ENCODE measurements around the gene H6PD. TPM values are rescaled to one million over a fixed set of nuclear protein-coding genes. Genes with fewer than 3 reads are reported as not detected.

The H6PD gene
- total RNA-seq, 2 donors from 2014 or later = 9.3 to 12.8 TPM

- no peaks in the 10 kb centered on the region for H3K9me3 Mint-ChIP-seq
- H3K27me3 Mint-ChIP-seq = no peaks in the 10 kb centered on the region
- H3K27ac Mint-ChIP-seq = no peak overlapping the region
- no peak overlapping the region for H3K4me3 Mint-ChIP-seq
- no peaks in the 10 kb centered on the region for H3K36me3 Mint-ChIP-seq (ENCODE audit: low read depth)
- H3K4me1 Mint-ChIP-seq = peaks cover 28% of the 10 kb centered on the region
- ATAC-seq (replicated peaks) = no peak
These were observed 7.9 kb downstream of the H6PD start for GRCh38 chr1:9242338-9242969.

- Mint-ChIP-seq H3K4me3 (no peak overlapping the region), H3K27me3 (no peaks in the 10 kb centered on the region), H3K36me3 (ENCODE audit: low read depth) (no peaks in the 10 kb centered on the region), H3K9me3 (no peaks in the 10 kb centered on the region), H3K27ac (no peak overlapping the region), H3K4me1 (peaks cover 29% of the 10 kb centered on the region)
- no peak for ATAC-seq (replicated peaks)
These were observed 8.6 kb downstream of the H6PD start for GRCh38 chr1:9243066-9243739.

GRCh38 chr1:9244501-9245229 lies 10.1 kb downstream of the H6PD start:
- Mint-ChIP-seq H3K4me3 (no peak overlapping the region), H3K36me3 (ENCODE audit: low read depth) (no peaks in the 10 kb centered on the region), H3K27ac (peak overlapping the region; percentile 45), H3K4me1 (peaks cover 25% of the 10 kb centered on the region), H3K9me3 (no peaks in the 10 kb centered on the region), H3K27me3 (no peaks in the 10 kb centered on the region)
- no peak for ATAC-seq (replicated peaks)

GRCh38 chr1:9245230-9245619 lies 10.7 kb downstream of the H6PD start:
- H3K4me1 Mint-ChIP-seq = peaks cover 20% of the 10 kb centered on the region
- no peaks in the 10 kb centered on the region for H3K27me3 Mint-ChIP-seq
- no peaks in the 10 kb centered on the region for H3K9me3 Mint-ChIP-seq
- H3K27ac Mint-ChIP-seq = peak overlapping the region; percentile 45
- no peak overlapping the region for H3K4me3 Mint-ChIP-seq
- ATAC-seq (replicated peaks) = no peak
- H3K36me3 Mint-ChIP-seq (ENCODE audit: low read depth) = no peaks in the 10 kb centered on the region

- no peak overlapping the region for H3K27ac Mint-ChIP-seq
- no peak overlapping the region for H3K4me3 Mint-ChIP-seq
- no peaks in the 10 kb centered on the region for H3K27me3 Mint-ChIP-seq
- ATAC-seq (replicated peaks) = no peak
- H3K4me1 Mint-ChIP-seq = peaks cover 16% of the 10 kb centered on the region
- H3K36me3 Mint-ChIP-seq (ENCODE audit: low read depth) = no peaks in the 10 kb centered on the region
- no peaks in the 10 kb centered on the region for H3K9me3 Mint-ChIP-seq
These were observed 11.1 kb downstream of the H6PD start for GRCh38 chr1:9245661-9246060.

- no peaks in the 10 kb centered on the region for H3K27me3 Mint-ChIP-seq
- ATAC-seq (replicated peaks) = no peak
- H3K36me3 Mint-ChIP-seq (ENCODE audit: low read depth) = no peaks in the 10 kb centered on the region
- H3K9me3 Mint-ChIP-seq = no peaks in the 10 kb centered on the region
- H3K4me1 Mint-ChIP-seq = peaks cover 14% of the 10 kb centered on the region
- no peak overlapping the region for H3K4me3 Mint-ChIP-seq
- no peak overlapping the region for H3K27ac Mint-ChIP-seq
These were observed 11.6 kb downstream of the H6PD start for GRCh38 chr1:9246215-9246614.

GRCh38 chr1:9246841-9247785 lies 12.5 kb downstream of the H6PD start:
- H3K4me3 Mint-ChIP-seq = no peak overlapping the region
- ATAC-seq (replicated peaks) = no peak

GRCh38 chr1:9247894-9248293 lies 13.3 kb downstream of the H6PD start:
- ATAC-seq (replicated peaks) = no peak
- Mint-ChIP-seq H3K4me1 (peaks cover 14% of the 10 kb centered on the region), H3K4me3 (no peak overlapping the region), H3K27me3 (no peaks in the 10 kb centered on the region), H3K27ac (no peak overlapping the region), H3K36me3 (ENCODE audit: low read depth) (no peaks in the 10 kb centered on the region), H3K9me3 (no peaks in the 10 kb centered on the region)

More at GRCh38 chr1:9246841-9247785, 12.5 kb downstream of the H6PD start:
- Mint-ChIP-seq H3K9me3 (no peaks in the 10 kb centered on the region), H3K27ac (no peak overlapping the region), H3K27me3 (no peaks in the 10 kb centered on the region), H3K36me3 (ENCODE audit: low read depth) (no peaks in the 10 kb centered on the region), H3K4me1 (peaks cover 14% of the 10 kb centered on the region)

- ATAC-seq (replicated peaks) = no peak
- no peaks in the 10 kb centered on the region for H3K9me3 Mint-ChIP-seq
- H3K4me3 Mint-ChIP-seq = no peak overlapping the region
- no peaks in the 10 kb centered on the region for H3K36me3 Mint-ChIP-seq (ENCODE audit: low read depth)
- no peaks in the 10 kb centered on the region for H3K27me3 Mint-ChIP-seq
- H3K27ac Mint-ChIP-seq = peak overlapping the region; percentile 17
- H3K4me1 Mint-ChIP-seq = peaks cover 14% of the 10 kb centered on the region
These were observed 14.0 kb downstream of the H6PD start for GRCh38 chr1:9248341-9249262.

GRCh38 chr1:9249263-9249533 lies 14.6 kb downstream of the H6PD start:
- H3K27ac Mint-ChIP-seq = peak overlapping the region; percentile 17
- H3K27me3 Mint-ChIP-seq = no peaks in the 10 kb centered on the region
- peaks cover 14% of the 10 kb centered on the region for H3K4me1 Mint-ChIP-seq
- no peaks in the 10 kb centered on the region for H3K36me3 Mint-ChIP-seq (ENCODE audit: low read depth)
- H3K9me3 Mint-ChIP-seq = no peaks in the 10 kb centered on the region
- H3K4me3 Mint-ChIP-seq = no peak overlapping the region
- no peak for ATAC-seq (replicated peaks)

- H3K9me3 Mint-ChIP-seq = no peaks in the 10 kb centered on the region
- no peaks in the 10 kb centered on the region for H3K36me3 Mint-ChIP-seq (ENCODE audit: low read depth)
- ATAC-seq (replicated peaks) = peak; percentile 76
- peaks cover 11% of the 10 kb centered on the region for H3K4me1 Mint-ChIP-seq
- no peak overlapping the region for H3K27ac Mint-ChIP-seq
- no peak overlapping the region for H3K4me3 Mint-ChIP-seq
- H3K27me3 Mint-ChIP-seq = no peaks in the 10 kb centered on the region
These were observed 15.2 kb downstream of the H6PD start for GRCh38 chr1:9249534-9250410.

GRCh38 chr1:9250411-9251381 lies 16.1 kb downstream of the H6PD start:
- Mint-ChIP-seq H3K36me3 (ENCODE audit: low read depth) (no peaks in the 10 kb centered on the region), H3K9me3 (no peaks in the 10 kb centered on the region), H3K4me3 (no peak overlapping the region), H3K4me1 (peaks cover 8% of the 10 kb centered on the region), H3K27ac (no peak overlapping the region), H3K27me3 (no peaks in the 10 kb centered on the region)
- ATAC-seq (replicated peaks) = no peak

Measured in activated T-helper 17 cell treated with anti-CD3 and anti-CD28 coated beads, Interleukin-2, amount 50 U/mL, for 72 hours (primary cell).